Measurements from ENCODE around the gene CADPS2.

DNA sequence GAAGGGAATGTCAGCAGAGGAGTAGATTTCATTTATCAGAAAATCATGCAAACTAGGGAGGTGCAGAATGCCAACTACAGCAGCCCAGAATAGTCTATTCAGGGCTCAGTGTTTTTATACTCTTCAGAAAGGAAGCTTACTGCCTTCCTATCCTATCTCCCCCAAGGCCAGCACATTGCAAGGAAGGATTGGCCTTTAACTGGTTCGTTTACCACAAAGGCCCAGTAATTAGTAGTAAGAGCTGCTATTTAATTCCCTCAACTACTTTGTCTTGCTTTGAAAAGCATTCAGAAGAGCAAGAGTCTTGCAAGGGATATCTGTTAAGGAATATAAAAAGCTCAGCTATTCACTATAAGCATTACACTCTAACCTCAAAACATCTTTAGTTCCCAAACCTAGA lies 97.1 kb downstream of the CADPS2 start:
- TF ChIP-seq, protein P1, sequence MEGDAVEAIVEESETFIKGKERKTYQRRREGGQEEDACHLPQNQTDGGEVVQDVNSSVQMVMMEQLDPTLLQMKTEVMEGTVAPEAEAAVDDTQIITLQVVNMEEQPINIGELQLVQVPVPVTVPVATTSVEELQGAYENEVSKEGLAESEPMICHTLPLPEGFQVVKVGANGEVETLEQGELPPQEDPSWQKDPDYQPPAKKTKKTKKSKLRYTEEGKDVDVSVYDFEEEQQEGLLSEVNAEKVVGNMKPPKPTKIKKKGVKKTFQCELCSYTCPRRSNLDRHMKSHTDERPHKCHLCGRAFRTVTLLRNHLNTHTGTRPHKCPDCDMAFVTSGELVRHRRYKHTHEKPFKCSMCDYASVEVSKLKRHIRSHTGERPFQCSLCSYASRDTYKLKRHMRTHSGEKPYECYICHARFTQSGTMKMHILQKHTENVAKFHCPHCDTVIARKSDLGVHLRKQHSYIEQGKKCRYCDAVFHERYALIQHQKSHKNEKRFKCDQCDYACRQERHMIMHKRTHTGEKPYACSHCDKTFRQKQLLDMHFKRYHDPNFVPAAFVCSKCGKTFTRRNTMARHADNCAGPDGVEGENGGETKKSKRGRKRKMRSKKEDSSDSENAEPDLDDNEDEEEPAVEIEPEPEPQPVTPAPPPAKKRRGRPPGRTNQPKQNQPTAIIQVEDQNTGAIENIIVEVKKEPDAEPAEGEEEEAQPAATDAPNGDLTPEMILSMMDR (IDR thresholded peaks at IDR 0.05; ENCODE audit: insufficient read depth, low read length): no peak
- TF ChIP-seq POLR2AphosphoS5 (IDR thresholded peaks at IDR 0.05; ENCODE audit: low read depth) (no peak), GABPA (IDR thresholded peaks at IDR 0.05; ENCODE audit: low read depth) (no peak), SPI1 (IDR thresholded peaks at IDR 0.05; ENCODE audit: borderline replicate concordance, low read depth) (no peak)
- TF ChIP-seq, protein P2, sequence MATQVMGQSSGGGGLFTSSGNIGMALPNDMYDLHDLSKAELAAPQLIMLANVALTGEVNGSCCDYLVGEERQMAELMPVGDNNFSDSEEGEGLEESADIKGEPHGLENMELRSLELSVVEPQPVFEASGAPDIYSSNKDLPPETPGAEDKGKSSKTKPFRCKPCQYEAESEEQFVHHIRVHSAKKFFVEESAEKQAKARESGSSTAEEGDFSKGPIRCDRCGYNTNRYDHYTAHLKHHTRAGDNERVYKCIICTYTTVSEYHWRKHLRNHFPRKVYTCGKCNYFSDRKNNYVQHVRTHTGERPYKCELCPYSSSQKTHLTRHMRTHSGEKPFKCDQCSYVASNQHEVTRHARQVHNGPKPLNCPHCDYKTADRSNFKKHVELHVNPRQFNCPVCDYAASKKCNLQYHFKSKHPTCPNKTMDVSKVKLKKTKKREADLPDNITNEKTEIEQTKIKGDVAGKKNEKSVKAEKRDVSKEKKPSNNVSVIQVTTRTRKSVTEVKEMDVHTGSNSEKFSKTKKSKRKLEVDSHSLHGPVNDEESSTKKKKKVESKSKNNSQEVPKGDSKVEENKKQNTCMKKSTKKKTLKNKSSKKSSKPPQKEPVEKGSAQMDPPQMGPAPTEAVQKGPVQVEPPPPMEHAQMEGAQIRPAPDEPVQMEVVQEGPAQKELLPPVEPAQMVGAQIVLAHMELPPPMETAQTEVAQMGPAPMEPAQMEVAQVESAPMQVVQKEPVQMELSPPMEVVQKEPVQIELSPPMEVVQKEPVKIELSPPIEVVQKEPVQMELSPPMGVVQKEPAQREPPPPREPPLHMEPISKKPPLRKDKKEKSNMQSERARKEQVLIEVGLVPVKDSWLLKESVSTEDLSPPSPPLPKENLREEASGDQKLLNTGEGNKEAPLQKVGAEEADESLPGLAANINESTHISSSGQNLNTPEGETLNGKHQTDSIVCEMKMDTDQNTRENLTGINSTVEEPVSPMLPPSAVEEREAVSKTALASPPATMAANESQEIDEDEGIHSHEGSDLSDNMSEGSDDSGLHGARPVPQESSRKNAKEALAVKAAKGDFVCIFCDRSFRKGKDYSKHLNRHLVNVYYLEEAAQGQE (IDR thresholded peaks at IDR 0.05; ENCODE audit: insufficient replicate concordance, low read depth): no peak

All from HL-60 (cell line).